ENCODE data around the gene CEP104. TPM values are rescaled to one million over a fixed set of nuclear protein-coding genes. Genes with fewer than 3 reads are reported as not detected.

CEP104 gene
- total RNA-seq, 1 experiment from 2014 or later = 47.7 TPM

DNA sequence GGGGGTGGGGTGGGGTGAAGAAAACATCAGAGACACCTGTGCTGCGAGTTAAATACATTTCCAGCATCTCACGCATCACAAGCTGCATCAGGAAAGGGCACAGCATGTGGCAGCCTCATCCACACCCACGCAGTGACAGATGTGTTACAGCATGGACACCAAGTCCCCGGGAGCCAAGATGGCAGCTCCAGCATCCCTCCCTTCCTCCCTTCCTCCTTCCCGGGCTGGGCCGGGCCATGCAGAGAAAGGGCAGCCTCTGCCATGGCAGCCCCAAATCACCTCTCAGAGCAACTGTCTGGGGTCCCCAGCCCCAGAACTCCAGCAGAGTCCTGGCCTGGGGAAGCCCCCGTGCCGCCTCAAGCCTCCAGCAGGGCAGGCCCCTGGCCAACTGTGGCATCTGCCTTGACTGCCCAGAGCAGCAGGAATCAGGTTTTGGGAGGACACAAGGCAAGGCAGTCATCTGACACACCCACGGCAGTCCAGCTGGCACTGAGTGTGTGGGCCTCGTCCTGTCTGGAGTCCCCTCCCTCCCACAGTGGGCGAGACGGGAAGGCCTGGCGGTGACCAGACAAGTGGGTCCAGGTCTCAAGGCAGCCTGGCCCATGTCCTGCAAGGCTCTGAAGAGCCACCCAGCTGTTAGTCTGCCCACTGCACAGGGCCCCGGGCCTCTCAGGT lies 78.3 kb downstream of the CEP104 start:
- Histone ChIP-seq H3K36me3 (ENCODE audit: low read depth) (peaks cover 18% of the 10 kb centered on the region; the same call in 1 of the 2 replicates), H3K9me2 (ENCODE audit: insufficient read depth) (no peaks in the 10 kb centered on the region), H3K4me1 (replicated peaks; ENCODE audit: insufficient read depth) (no peaks in the 10 kb centered on the region), H3K27ac (no peak overlapping the region), H3K4me2 (no peak overlapping the region), H3K79me2 (ENCODE audit: low read depth) (no peaks in the 10 kb centered on the region), H4K20me1 (ENCODE audit: insufficient read depth) (peaks cover 6% of the 10 kb centered on the region), H3K9me3 (ENCODE audit: insufficient read depth, low read depth) (no peaks in the 10 kb centered on the region), H2AFZ (no peak overlapping the region), H3K4me3 (no peak overlapping the region), H3K27me3 (ENCODE audit: insufficient read depth, low read depth) (no peaks in the 10 kb centered on the region), H3F3A (ENCODE audit: insufficient read depth, low read depth) (no peaks in the 10 kb centered on the region)
- ChIA-PET POLR2A (ENCODE audit: unreplicated experiment) (no interaction called here), CTCF (no interaction called here)
- TF ChIP-seq, protein P1, sequence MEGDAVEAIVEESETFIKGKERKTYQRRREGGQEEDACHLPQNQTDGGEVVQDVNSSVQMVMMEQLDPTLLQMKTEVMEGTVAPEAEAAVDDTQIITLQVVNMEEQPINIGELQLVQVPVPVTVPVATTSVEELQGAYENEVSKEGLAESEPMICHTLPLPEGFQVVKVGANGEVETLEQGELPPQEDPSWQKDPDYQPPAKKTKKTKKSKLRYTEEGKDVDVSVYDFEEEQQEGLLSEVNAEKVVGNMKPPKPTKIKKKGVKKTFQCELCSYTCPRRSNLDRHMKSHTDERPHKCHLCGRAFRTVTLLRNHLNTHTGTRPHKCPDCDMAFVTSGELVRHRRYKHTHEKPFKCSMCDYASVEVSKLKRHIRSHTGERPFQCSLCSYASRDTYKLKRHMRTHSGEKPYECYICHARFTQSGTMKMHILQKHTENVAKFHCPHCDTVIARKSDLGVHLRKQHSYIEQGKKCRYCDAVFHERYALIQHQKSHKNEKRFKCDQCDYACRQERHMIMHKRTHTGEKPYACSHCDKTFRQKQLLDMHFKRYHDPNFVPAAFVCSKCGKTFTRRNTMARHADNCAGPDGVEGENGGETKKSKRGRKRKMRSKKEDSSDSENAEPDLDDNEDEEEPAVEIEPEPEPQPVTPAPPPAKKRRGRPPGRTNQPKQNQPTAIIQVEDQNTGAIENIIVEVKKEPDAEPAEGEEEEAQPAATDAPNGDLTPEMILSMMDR (conservative IDR thresholded peaks at IDR 0.05) = no peak
- no peak for TF ChIP-seq EZH2 (IDR thresholded peaks at IDR 0.05; ENCODE audit: low read depth)
- intact Hi-C loops (cut with micrococcal nuclease; ENCODE audit: unreplicated experiment) = loop anchor here (10.0 kb wide), 1 partner anchor 1776 kb away; no protein-coding TSS in a partner anchor
- no TSS peak for BruUV-seq (replicated peaks)
- DNase-seq = no peak

DNA sequence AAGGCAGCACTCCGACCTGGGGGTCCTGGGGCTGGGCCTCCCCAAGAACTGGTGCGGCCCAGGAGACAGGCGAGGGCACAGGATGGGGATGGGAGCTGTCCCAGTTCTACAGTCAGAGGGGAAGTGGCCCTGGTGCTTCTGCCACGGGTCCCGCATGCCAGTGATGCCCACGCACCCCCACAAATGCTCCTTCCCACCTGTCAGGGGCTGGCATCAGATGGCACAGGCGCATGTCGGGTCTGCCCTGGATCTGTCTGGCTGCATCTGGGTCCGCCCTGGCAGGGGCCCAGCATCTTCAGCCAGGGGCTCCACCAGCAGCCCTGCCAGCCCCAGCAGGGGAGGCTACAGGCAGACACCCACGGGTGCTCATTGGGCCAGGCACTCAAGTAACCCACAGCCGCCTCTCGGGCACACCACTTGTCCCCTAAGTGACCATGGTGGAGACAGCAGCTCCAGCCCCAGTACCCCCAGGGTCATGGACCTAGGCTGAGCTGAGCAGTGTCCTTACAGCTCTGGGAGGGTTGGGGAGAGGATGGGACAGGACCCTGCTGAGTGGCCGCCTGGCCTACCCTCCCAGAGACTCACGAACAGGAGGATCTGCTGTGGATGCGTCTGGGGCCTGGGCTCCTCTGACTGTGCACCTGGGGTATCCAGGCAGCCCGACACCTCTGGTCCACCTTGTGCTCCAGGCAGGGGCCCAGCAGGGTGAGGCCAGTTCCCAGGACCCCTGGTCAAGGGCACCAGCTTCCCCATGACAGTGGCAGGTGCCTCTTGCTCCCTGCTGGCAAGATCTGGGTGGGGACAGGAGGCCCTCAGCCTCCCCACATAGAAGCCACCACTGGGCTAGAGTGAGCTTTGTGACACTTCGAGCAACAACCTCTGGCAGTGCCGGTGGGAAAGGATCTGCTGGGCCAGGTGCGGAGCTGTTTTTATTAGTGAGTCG lies 79.1 kb downstream of the CEP104 start:
- peaks cover 6% of the 10 kb centered on the region for H4K20me1 ChIP-seq (ENCODE audit: insufficient read depth)
- no peaks in the 10 kb centered on the region; the same call in 1 of the 2 replicates for H3F3A ChIP-seq (ENCODE audit: insufficient read depth, low read depth)
- no peaks in the 10 kb centered on the region for H3K4me1 ChIP-seq (replicated peaks; ENCODE audit: insufficient read depth)
- TF ChIP-seq, protein P1 (conservative IDR thresholded peaks at IDR 0.05) = no peak
- no peak for TF ChIP-seq EZH2 (IDR thresholded peaks at IDR 0.05; ENCODE audit: low read depth)
- H2AFZ ChIP-seq = no peak overlapping the region
- DNase-seq = no peak
- H3K4me2 ChIP-seq = no peak overlapping the region
- H3K27ac ChIP-seq = no peak overlapping the region
- peaks cover 18% of the 10 kb centered on the region; the same call in 1 of the 2 replicates for H3K36me3 ChIP-seq (ENCODE audit: low read depth)
- no TSS peak for BruUV-seq (replicated peaks)
- H3K79me2 ChIP-seq (ENCODE audit: low read depth) = no peaks in the 10 kb centered on the region
- CTCF ChIA-PET = no interaction called here
- H3K27me3 ChIP-seq (ENCODE audit: insufficient read depth, low read depth) = no peaks in the 10 kb centered on the region
- no peaks in the 10 kb centered on the region for H3K9me2 ChIP-seq (ENCODE audit: insufficient read depth)
- no peaks in the 10 kb centered on the region for H3K9me3 ChIP-seq (ENCODE audit: insufficient read depth, low read depth)
- intact Hi-C loops (cut with micrococcal nuclease; ENCODE audit: unreplicated experiment) = loop anchor here (10.0 kb wide), 1 partner anchor 1777 kb away; no protein-coding TSS in a partner anchor
- no peak overlapping the region for H3K4me3 ChIP-seq
- POLR2A ChIA-PET (ENCODE audit: unreplicated experiment) = interaction anchor here (0.5 kb wide), 1 partner anchor 17 kb away, joined by 3 read pairs; no protein-coding TSS in a partner anchor

DNA sequence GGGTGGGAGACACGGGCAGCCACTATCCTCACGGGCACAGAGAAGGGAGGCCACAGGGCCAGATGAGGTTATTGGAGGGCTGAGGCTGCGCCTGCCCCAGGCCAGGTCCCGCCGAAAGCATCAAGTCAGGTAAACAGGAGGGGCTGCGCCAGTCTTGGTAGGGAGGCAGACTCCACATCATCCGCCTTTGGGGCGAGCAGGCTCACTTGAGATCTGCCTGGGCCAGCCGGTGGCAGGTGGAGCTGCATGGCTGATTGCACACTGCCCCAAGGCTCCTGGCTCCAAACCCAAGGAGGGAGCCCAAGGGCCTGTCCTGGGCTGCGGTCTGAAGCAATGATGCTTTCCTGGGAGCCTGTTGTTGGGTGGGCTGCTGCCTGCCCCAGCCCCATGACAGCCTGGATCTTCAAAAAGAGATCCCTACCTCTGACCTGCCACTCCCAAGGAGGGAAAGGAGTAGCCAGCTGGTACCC lies 79.9 kb downstream of the CEP104 start:
- Histone ChIP-seq H3K4me3 (no peak overlapping the region), H4K20me1 (ENCODE audit: insufficient read depth) (peaks cover 3% of the 10 kb centered on the region), H3K27me3 (ENCODE audit: insufficient read depth, low read depth) (no peaks in the 10 kb centered on the region), H3K36me3 (ENCODE audit: low read depth) (peaks cover 11% of the 10 kb centered on the region; the same call in 1 of the 2 replicates), H3K27ac (no peak overlapping the region), H3K4me2 (no peak overlapping the region), H3K79me2 (ENCODE audit: low read depth) (no peaks in the 10 kb centered on the region), H3F3A (ENCODE audit: insufficient read depth, low read depth) (no peaks in the 10 kb centered on the region; the same call in 1 of the 2 replicates), H2AFZ (no peak overlapping the region), H3K9me2 (ENCODE audit: insufficient read depth) (no peaks in the 10 kb centered on the region), H3K4me1 (replicated peaks; ENCODE audit: insufficient read depth) (no peaks in the 10 kb centered on the region), H3K9me3 (ENCODE audit: insufficient read depth, low read depth) (no peaks in the 10 kb centered on the region)
- no TSS peak for BruUV-seq (replicated peaks)
- ChIA-PET POLR2A (ENCODE audit: unreplicated experiment) (no interaction called here), CTCF (no interaction called here)
- intact Hi-C loops (cut with micrococcal nuclease; ENCODE audit: unreplicated experiment) = loop anchor here (10.0 kb wide), 1 partner anchor 1778 kb away; no protein-coding TSS in a partner anchor
- TF ChIP-seq, protein P1 (conservative IDR thresholded peaks at IDR 0.05) = no peak
- no peak for TF ChIP-seq EZH2 (IDR thresholded peaks at IDR 0.05; ENCODE audit: low read depth)
- DNase-seq = no peak

All from PC-9 (cell line).